Esophagus squamous epithelium (tissue), 5 donors: ENCODE results near the gene LARGE2. TPM values are rescaled to one million over a fixed set of nuclear protein-coding genes. Genes with fewer than 3 reads are reported as not detected.
A peak's percentile ranks its signal among the peaks of the same experiment; 100 is the strongest.

ENCODE experiments used
- DNase-seq: peaks from one replicate; lab custom pipeline; 2025; lab: John Stamatoyannopoulos, UW
- H3K27ac ChIP-seq, 4 donors: fragments of 200-600 bp; sonication (generic); one replicate each; pipeline ENCODE4 v1.5.1; 2016 to 2019; ENCODE audit warnings: mild to moderate bottlenecking in 1 of 4
- H3K27me3 ChIP-seq, 4 donors: fragments of 200-600 bp; sonication (generic); 1 replicate in 3 of 4; 2 replicates in 1 of 4; pipeline versions ENCODE4 v1.5.1 to v1.6.0; 2017 to 2021; ENCODE audit warnings: antibody characterized with exemption in 1 of 4
- H3K36me3 ChIP-seq, 3 donors: fragments of 200-600 bp; sonication (generic); one replicate each; pipeline ENCODE4 v1.5.1; 2016 to 2019
- H3K4me1 ChIP-seq, 3 donors: fragments of 200-600 bp; sonication (generic); one replicate each; pipeline ENCODE4 v1.5.1; 2017 to 2019
- H3K4me3 ChIP-seq, 4 donors: fragments of 200-600 bp; sonication (generic); 1 replicate in 3 of 4; 2 replicates in 1 of 4; pipeline ENCODE4 v1.5.1; 2016 to 2019; ENCODE audit warnings: mild to moderate bottlenecking in 2 of 4, moderate library complexity in 1 of 4
- H3K9me3 ChIP-seq, 3 donors: fragments of 200-600 bp; sonication (generic); one replicate each; pipeline ENCODE4 v1.5.1; 2016 to 2019
- CTCF ChIP-seq, 6 experiments: fragments of 450-650 bp in 4 of 6; fragments of 200-600 bp in 2 of 6; sonication (generic) in 2 of 6; IDR thresholded peaks; one replicate each; pipeline ENCODE4 v1.5.1; 2016 to 2019; ENCODE audit warnings: antibody characterized with exemption in 6 of 6, mild to moderate bottlenecking in 4 of 6, moderate library complexity in 4 of 6
- POLR2A ChIP-seq, 4 donors: fragments of 450-650 bp; IDR thresholded peaks; one replicate each; pipeline ENCODE4 v1.6.1; 2017; ENCODE audit warnings: antibody characterized with exemption in 4 of 4, mild to moderate bottlenecking in 4 of 4, moderate library complexity in 3 of 4
- WGBS, 2 donors: methylation state at CpG; one replicate each; pipeline ENCODE4 v1.1.5; 2018; 5-methylcytosine and 5-hydroxymethylcytosine counted together
- intact Hi-C: fragments of 100-400 bp; cut with DNase I; formaldehyde crosslinking; loops from one replicate; pipeline ENCODE4 v1.15.0; 2022
- total RNA-seq, 4 donors: library from RNA; depleted of rRNA; stranded (reverse); fragments of >200 nt; gene quantifications; one replicate each; pipeline ENCODE4 v1.1.0, GENCODE V29; 2016
- donor health status: DM: yes; HTN: yes; CAD: no.

The LARGE2 gene
- total RNA-seq, 4 donors from 2014 or later = 12.4 to 18.3 (median 15.5) TPM

- Histone ChIP-seq H3K4me1 (peaks cover 20 to 74% (median 41%) of the 10 kb centered on the region in 3 donors), H3K4me3 (peak overlapping the region in 2 of 4 donors; percentile 13 to 18), H3K27ac (peak overlapping the region in 2 of 4 donors; percentile 9 to 13), H3K27me3 (peaks cover 0 to 42% (median 0%) of the 10 kb centered on the region in 4 donors), H3K9me3 (no peaks in the 10 kb centered on the region), H3K36me3 (peaks cover 0 to 17% (median 0%) of the 10 kb centered on the region in 3 donors)
- intact Hi-C loops = no loop called here
- 56 to 72% methylated on average over 9 to 15 of the region's 22 CpGs for WGBS, 2 donors
- no peak for DNase-seq
- no peak for TF ChIP-seq CTCF (IDR thresholded peaks at IDR 0.05)
- no peak for TF ChIP-seq POLR2A (IDR thresholded peaks at IDR 0.05)
Measured at GRCh38 chr11:45924036-45924915, 1.8 kb downstream of the LARGE2 start.

GRCh38 chr11:45924927-45925326, 2.5 kb downstream of the LARGE2 start:
- intact Hi-C loops = no loop called here
- Histone ChIP-seq H3K27me3 (peaks cover 0 to 42% (median 0%) of the 10 kb centered on the region in 4 donors), H3K4me3 (no peak overlapping the region), H3K4me1 (peaks cover 26 to 74% (median 46%) of the 10 kb centered on the region in 3 donors), H3K36me3 (peaks cover 0 to 17% (median 0%) of the 10 kb centered on the region in 3 donors), H3K27ac (peak overlapping the region in 2 of 4 donors; percentile 9 to 13), H3K9me3 (no peaks in the 10 kb centered on the region)
- TF ChIP-seq CTCF (IDR thresholded peaks at IDR 0.05) (no peak), POLR2A (IDR thresholded peaks at IDR 0.05) (no peak)
- WGBS, 2 donors = 75 to 79% methylated on average over 1 to 3 of the region's 6 CpGs
- no peak for DNase-seq

- Histone ChIP-seq H3K9me3 (no peaks in the 10 kb centered on the region), H3K4me3 (no peak overlapping the region), H3K4me1 (peaks cover 33 to 74% (median 52%) of the 10 kb centered on the region in 3 donors), H3K27me3 (peaks cover 0 to 42% (median 0%) of the 10 kb centered on the region in 4 donors), H3K36me3 (peaks cover 0 to 17% (median 0%) of the 10 kb centered on the region in 3 donors), H3K27ac (no peak overlapping the region)
- no peak for DNase-seq
- intact Hi-C loops = no loop called here
- no peak for TF ChIP-seq POLR2A (IDR thresholded peaks at IDR 0.05)
- no peak for TF ChIP-seq CTCF (IDR thresholded peaks at IDR 0.05)
- 64 to 69% methylated on average over 3 of the region's 3 CpGs for WGBS, 2 donors
Measured at GRCh38 chr11:45925550-45925949, 3.1 kb downstream of the LARGE2 start.

- no peak for DNase-seq
- intact Hi-C loops = no loop called here
- no peak for TF ChIP-seq CTCF (IDR thresholded peaks at IDR 0.05)
- TF ChIP-seq POLR2A (IDR thresholded peaks at IDR 0.05) = no peak
- H3K27ac ChIP-seq = no peak overlapping the region
- peaks cover 0 to 42% (median 0%) of the 10 kb centered on the region in 4 donors for H3K27me3 ChIP-seq
- peaks cover 37 to 74% (median 57%) of the 10 kb centered on the region in 3 donors for H3K4me1 ChIP-seq
- 34 to 51% methylated on average over 5 to 9 of the region's 12 CpGs for whole genome bisulfite sequencing, 2 donors
- H3K9me3 ChIP-seq = no peaks in the 10 kb centered on the region
- H3K36me3 ChIP-seq = peaks cover 0 to 17% (median 0%) of the 10 kb centered on the region in 3 donors
- no peak overlapping the region for H3K4me3 ChIP-seq
Measured at GRCh38 chr11:45926001-45926401, 3.5 kb downstream of the LARGE2 start.
